ENCODE results near the gene MTSS2.

The MTSS2 gene

GRCh38 chr16:70699696-70700095, 13.8 kb upstream of the MTSS2 start:
- no peak for DNase-seq

DNA sequence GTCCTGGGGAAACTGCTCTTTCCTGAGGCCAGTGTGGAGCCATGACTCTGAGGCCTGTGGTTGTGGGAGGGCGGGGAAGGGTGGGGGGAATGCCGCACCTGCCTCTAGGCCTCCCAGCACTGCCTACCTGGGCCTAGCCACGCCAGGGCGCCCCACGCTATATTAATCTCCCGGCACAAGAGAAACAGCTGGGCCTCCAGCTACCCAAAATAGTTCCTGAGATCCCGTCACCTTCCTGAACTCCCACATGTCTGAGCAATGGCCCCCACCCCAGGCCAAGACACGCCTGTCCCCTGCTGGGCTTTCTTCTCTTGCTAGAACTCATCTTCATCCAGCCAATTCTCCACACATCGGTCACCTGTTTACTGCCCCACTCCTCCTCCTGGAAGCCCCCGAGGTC, 13.0 kb upstream of the MTSS2 start:
- DNase-seq = no peak

DNA sequence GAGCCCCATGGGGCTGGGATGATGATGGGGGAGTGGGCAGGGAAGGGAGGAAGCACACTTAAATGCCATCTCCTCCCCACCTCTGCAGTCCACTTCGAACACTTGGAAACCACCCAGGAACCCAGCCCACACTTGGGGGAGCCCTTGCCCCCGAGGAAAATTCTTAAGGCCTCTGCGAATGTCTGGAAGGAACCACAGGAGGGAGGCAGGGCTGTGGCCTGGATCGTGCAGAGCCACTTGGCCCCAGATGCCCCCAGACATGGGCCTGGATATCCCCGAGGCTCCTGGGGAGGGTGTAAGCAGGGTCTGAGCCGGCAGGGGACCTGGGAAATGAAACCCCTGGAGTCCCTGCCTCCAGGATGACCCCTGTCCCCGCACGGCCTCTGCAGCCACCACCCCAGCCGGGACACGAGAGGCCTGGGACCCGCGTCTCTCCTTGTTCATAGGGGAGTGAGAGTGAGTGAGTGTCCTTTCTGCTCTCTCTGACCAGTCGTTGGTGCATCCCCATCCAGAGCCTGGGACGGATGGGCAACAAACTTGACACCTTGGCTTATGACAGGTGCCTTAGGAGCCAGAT, 11.8 kb upstream of the MTSS2 start:
- DNase-seq = no peak

DNA sequence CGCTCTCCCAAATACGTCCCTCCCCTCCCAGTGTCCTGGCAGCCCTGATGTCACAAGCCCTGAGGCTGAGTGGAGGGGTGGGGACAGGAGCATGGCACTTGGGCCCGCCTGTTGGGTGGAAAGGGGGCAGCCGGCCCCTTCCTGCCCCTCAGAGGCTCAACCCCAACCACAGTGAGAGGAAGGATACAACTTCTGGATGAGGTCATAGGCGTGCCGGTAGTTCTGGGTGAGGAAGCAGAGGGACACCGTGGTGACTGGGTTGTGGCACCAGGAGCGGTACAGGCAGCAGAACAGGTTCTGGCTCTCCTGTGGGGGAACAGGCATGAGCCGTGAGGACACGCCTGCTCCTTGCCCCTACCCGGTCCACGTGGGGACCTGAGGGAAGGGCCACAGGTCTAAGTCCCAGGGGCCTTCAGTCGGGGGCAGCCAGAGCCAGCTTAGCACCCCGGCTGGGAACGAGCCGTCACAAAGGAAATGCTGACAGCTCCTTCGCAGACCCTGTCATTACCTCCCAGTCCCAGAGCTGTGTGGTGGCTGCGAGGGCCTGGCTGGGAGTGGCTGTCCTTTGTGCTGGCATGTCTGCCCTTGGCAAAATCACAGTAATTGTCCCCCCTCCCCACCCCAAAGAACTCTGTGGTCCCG, 11.2 kb upstream of the MTSS2 start:
- no peak for DNase-seq

DNA sequence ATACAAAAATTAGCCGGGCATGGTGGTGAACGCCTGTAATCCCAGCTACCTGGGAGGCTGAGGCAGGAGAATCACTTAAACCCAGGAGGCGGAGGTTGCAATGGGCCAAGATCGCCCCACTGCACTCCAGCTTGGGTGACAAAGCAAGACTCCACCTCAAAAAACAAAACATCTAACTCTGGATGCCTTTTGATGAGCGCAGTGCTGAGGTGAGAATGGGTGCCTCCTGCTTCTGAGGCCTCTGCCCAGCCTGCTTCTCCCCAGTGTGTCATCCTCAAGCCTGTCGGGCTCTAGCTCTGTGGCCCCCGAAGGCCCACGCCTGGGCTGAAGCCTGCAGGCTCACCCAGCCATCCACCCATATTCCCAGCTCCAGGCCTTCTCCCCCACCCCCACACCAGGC, 10.5 kb upstream of the MTSS2 start:
- no peak for DNase-seq

GRCh38 chr16:70695331-70696070, 9.6 kb upstream of the MTSS2 start:
- DNase-seq = no peak

GRCh38 chr16:70694868-70695218, 9.0 kb upstream of the MTSS2 start:
- no peak for DNase-seq

- no peak for DNase-seq
Observed at GRCh38 chr16:70694088-70694867, 8.4 kb upstream of the MTSS2 start.

- DNase-seq = no peak
Observed at GRCh38 chr16:70692873-70693671, 7.2 kb upstream of the MTSS2 start.

DNA sequence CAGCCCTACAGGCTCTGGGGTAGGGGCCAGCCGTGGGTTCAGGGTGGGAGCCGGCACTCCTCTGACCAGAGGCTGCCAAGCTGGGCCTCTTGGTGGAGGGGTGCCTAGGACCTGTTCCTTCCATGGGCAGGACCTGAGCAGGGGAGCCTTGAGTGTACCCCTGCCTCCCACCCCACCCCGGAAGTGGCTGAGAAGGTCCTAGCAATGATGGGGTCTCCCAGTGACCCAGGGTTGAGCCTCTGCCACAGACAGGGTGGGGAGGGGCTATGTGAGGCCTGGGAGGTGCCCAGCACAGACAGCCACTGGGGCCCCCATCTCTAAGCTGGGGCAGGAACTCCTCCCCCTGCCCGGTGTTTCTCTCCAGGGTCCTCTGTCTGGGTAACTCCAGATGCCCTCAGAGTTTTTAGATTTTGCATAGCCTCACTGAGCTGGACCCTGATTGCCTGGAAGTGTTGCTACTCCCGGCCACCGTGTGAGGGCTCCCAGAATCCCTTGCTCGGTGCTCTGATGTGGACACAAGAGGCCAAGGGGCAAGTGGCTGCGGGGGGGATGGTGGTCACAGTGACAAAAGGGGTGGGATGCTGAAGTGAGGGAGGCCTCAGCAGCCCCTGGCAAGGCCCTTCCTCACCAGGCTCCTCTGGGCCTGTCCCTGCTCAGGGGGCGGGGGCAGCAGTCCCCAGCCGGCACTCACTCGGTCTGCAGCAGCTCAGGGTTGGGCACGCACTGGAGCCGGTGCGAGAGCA, 6.4 kb upstream of the MTSS2 start:
- no peak for DNase-seq

DNA sequence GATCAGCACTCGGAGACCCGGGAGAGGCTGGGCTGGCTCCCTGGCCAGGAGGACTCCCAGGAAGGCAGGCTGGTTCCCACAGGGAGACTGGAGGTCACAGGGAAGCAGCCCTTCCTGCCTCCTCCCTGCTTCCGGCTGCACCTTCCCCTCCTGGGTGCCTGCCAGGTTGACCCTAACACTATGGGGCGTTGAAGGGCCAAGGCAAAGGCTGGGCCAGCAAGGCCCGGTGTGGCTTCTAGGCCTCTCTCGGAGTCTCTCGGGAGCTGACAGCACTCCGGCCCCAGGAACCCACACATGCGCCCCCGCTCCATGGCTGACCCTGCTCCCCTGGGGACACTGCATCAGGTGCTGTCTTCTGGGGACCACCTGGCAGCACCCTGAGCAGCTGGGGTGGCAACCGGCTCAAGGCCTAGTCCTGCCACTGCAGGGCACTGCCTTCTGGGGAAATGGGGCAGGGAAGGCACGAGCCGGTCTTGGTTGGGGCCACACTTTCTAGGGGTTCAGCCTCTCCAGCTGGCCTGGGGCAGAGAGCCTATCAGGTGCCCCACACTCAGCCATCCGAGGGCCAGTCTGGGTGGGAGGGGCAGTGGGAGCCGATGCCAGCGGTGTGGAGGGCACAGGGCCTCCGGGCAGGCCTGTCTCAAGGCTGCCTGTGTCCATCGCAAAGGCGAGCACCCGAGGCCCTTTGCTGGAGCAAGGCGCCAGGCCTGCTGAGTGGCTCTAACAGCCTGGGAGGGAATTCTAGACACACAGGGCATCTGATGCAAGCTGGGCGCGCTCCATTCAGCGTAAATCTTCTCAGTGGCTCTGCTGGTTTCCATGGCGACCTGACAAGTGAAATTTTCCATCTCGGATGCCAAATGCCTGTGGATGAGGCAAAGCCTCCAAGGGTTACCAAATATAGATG, 5.6 kb upstream of the MTSS2 start:
- no peak for DNase-seq

DNA sequence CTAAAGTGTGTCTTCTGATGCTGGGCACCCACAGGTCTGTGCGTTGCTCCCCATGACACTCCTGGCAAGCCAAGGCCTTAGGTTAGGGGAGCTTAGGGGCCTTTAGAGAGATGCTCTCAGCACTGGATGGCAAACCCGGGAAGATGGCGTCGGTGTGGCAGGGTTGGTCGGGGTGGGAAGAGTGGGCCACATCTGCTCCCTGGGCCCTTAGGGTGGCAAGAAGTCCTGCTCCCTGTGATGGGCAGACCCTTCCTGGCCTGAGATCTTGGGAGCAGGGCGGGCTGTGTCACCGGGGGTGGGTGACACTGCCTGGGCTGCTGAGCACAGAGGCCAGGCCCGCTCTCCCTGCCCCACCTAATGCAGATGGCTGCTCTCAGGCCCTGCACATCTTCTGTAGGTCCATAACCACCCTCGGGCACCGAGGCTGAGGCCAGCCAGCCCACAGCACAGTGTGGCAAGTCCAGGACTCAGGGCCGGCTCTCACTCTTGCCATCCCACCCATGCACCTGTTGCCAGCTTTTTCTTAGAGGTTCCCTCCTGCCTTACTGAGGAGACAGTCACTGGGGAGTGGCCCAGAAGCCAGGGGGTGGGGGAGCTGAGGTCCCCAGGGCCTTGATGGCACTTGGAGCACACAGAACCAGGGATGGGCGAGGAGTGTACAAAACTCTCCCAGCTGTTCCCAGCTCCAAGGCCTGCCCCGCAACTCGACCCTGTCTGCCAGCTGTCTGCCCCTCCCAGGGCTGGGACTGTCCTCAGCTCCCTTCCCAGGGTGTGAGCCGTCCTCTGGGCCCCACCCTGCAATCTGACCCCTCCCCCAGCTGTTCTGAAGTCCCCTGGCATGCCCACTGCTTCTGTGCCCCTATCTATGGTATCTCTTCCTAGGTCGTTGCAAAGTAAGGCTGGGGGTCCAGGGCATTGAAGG, 4.4 kb upstream of the MTSS2 start:
- DNase-seq = no peak

- no peak for DNase-seq
Observed at GRCh38 chr16:70689035-70689969, 3.4 kb upstream of the MTSS2 start.

- no peak for DNase-seq
Observed at GRCh38 chr16:70688246-70688742, 2.4 kb upstream of the MTSS2 start.

DNA sequence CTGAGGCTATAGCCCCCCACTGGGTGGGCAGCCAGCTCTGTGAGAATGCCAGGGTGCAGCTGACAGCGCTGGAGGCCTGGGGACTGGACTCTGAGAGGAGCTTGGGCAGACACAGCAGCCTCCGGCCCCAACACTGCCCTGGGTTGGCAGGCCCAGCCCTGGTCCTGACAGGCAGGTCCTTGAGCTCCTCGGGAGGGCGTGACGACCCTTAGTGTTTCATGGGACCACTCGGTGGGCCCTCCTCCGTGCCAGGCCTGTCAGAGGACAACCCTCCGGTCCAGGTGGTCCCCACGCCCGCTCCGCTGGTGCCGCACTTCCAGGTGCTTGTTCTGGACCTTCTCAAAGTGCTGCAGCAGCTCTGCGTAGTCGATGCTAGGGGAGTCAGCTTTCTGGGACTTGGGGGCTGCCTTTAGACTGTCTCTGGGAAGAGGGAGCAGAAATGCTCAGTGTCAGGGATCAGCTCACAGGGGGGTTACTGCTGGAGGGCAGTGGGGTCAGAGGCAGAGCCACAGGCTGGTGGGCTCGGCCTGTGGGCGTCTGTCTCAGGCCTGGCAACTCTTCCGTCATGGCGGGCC, 1.9 kb upstream of the MTSS2 start:
- DNase-seq = no peak

- DNase-seq = no peak
Observed at GRCh38 chr16:70687102-70687511, 1.3 kb upstream of the MTSS2 start.

DNA sequence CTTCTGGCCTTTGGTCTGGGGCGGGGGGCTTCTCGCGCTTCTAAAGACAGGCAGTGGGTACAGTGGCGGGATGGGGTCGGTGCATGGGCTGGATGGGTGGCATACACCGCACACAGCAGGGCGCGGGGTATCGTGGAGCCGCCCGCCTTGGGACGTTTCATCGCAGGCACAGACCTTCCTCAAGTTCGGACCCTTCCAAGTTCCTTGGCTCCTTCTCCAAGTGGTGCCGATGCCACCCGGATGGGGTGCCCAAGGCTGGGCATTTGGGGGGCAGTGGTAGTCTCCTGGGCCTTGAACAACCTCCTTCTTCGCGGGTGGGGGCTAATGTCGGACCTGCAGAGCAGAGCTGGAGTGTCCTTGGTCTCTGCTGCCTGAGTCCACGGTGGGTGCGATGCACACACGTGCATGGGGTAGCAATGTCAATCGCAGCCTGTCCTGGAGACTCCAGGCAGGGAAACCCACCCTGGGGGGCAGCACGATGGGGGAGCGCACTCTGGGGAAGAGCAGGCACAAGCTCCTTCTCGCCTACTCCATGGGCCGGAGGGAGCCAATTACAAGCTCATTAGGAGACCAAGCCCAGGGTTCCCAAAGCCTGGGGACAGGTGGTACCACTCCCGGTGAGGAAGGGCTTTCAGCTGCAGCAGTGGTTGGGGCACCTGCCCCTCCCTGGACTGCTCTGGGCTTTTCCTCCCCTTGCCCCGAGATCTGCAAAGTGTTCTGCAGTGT, 686 bp upstream of the MTSS2 start:
- DNase-seq = no peak

All from effector CD8-positive, alpha-beta T cell (primary cell).